Sigmoid colon (tissue), 7 donors: Measurements from ENCODE around the gene SIRT1. TPM values are rescaled to one million over a fixed set of nuclear protein-coding genes. Genes with fewer than 3 reads are reported as not detected.

Experiments
- DNase-seq: peaks from one replicate; pipeline ENCODE4 v3.0.0-alpha.2; 2019
- H3K27ac ChIP-seq, 4 donors: fragments of 200-600 bp; sonication (generic); one replicate each; pipeline ENCODE4 v1.5.1; 2016 to 2019; ENCODE audit warnings: mild to moderate bottlenecking in 1 of 4
- H3K27me3 ChIP-seq, 3 donors: fragments of 200-600 bp; sonication (generic); one replicate each; pipeline ENCODE4 v1.5.1; 2019; ENCODE audit warnings: mild to moderate bottlenecking in 1 of 3
- H3K36me3 ChIP-seq, 4 donors: fragments of 200-600 bp; sonication (generic); one replicate each; pipeline ENCODE4 v1.5.1; 2016 to 2019
- H3K4me1 ChIP-seq, 4 donors: fragments of 200-600 bp; sonication (generic); one replicate each; pipeline ENCODE4 v1.5.1; 2017 to 2019
- H3K4me3 ChIP-seq, 4 donors: fragments of 200-600 bp; sonication (generic); one replicate each; pipeline ENCODE4 v1.5.1; 2017 to 2019; ENCODE audit warnings: mild to moderate bottlenecking in 2 of 4, moderate library complexity in 1 of 4
- H3K9me3 ChIP-seq, 4 donors: fragments of 200-600 bp in 3 of 4; sonication (generic) in 3 of 4; one replicate each; pipeline versions ENCODE4 v1.5.1 to v1.6.1; 2013 to 2019
- EP300 ChIP-seq, 4 donors: sonication (generic); formaldehyde crosslinking; IDR thresholded peaks; one replicate each; pipeline ENCODE4 v1.6.1; 2017; ENCODE audit warnings: antibody characterized with exemption in 4 of 4
- POLR2A ChIP-seq, 2 donors: fragments of 450-650 bp; IDR thresholded peaks; one replicate each; pipeline ENCODE4 v1.6.1; 2016; ENCODE audit warnings: antibody characterized with exemption in 2 of 2, mild to moderate bottlenecking in 2 of 2, moderate library complexity in 2 of 2
- POLR2AphosphoS5 ChIP-seq, 4 donors: sonication (generic); formaldehyde crosslinking; IDR thresholded peaks; one replicate each; pipeline ENCODE4 v1.6.1; 2017; ENCODE audit warnings: antibody characterized with exemption in 4 of 4
- WGBS, 2 donors: extraction: QIAGEN DNeasy Blood & Tissue Kit; methylation state at CpG; one replicate each; pipeline ENCODE4 v1.1.7; 2013; 5-methylcytosine and 5-hydroxymethylcytosine counted together
- intact Hi-C: fragments of 100-400 bp; cut with DNase I; formaldehyde crosslinking; loops from one replicate; pipeline ENCODE4 v1.15.1; 2023
- polyA plus RNA-seq, 3 donors: library from polyadenylated mRNA; stranded (reverse); fragments of 200-250 nt; gene quantifications; one replicate each; pipeline ENCODE4 v1.2.3, GENCODE V29; 2013
- total RNA-seq, 4 donors: library from RNA; depleted of rRNA; stranded (reverse); fragments of >200 nt; gene quantifications; one replicate each; pipeline ENCODE4 v1.1.0, GENCODE V29; 2016
- TF ChIP-seq, protein P1 (sequence below), 4 experiments: fragments of 450-650 bp in 3 of 4; fragments of 200-600 bp in 1 of 4; IDR thresholded peaks; one replicate each; pipeline ENCODE4 v1.5.1; 2016 to 2019; ENCODE audit warnings: antibody characterized with exemption in 4 of 4, mild to moderate bottlenecking in 3 of 4, moderate library complexity in 2 of 4
- donor health status: healthy with polysubstance abuse.
- donor health status: Bipolar disorder and iron deficiency.
- donor health status: healthy.

SIRT1 gene
- total and polyA plus RNA-seq, 7 donors, result 11.1 to 38.2 (median 22.4) TPM

GRCh38 chr10:67914777-67915340, 30.4 kb downstream of the SIRT1 start:
- Histone ChIP-seq H3K27me3 (no peaks in the 10 kb centered on the region), H3K4me3 (no peak overlapping the region), H3K27ac (no peak overlapping the region), H3K9me3 (no peaks in the 10 kb centered on the region), H3K4me1 (no peaks in the 10 kb centered on the region), H3K36me3 (peaks cover 14 to 90% (median 27%) of the 10 kb centered on the region in 4 donors)
- intact Hi-C loops, result no loop called here
- no peak for DNase-seq
- 95 to 97% methylated on average over 8 of the region's 8 CpGs for WGBS, 2 donors
- TF ChIP-seq, protein P1, sequence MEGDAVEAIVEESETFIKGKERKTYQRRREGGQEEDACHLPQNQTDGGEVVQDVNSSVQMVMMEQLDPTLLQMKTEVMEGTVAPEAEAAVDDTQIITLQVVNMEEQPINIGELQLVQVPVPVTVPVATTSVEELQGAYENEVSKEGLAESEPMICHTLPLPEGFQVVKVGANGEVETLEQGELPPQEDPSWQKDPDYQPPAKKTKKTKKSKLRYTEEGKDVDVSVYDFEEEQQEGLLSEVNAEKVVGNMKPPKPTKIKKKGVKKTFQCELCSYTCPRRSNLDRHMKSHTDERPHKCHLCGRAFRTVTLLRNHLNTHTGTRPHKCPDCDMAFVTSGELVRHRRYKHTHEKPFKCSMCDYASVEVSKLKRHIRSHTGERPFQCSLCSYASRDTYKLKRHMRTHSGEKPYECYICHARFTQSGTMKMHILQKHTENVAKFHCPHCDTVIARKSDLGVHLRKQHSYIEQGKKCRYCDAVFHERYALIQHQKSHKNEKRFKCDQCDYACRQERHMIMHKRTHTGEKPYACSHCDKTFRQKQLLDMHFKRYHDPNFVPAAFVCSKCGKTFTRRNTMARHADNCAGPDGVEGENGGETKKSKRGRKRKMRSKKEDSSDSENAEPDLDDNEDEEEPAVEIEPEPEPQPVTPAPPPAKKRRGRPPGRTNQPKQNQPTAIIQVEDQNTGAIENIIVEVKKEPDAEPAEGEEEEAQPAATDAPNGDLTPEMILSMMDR (IDR thresholded peaks at IDR 0.05), result no peak
- no peak for TF ChIP-seq EP300 (IDR thresholded peaks at IDR 0.05)
- no peak for TF ChIP-seq POLR2A (IDR thresholded peaks at IDR 0.05)
- TF ChIP-seq POLR2AphosphoS5 (IDR thresholded peaks at IDR 0.05), result no peak

GRCh38 chr10:67917169-67917568, 32.7 kb downstream of the SIRT1 start:
- 24 to 68% methylated on average over 2 of the region's 2 CpGs for WGBS, 2 donors
- Histone ChIP-seq H3K27me3 (no peaks in the 10 kb centered on the region), H3K9me3 (no peaks in the 10 kb centered on the region), H3K4me1 (no peaks in the 10 kb centered on the region), H3K27ac (no peak overlapping the region), H3K4me3 (no peak overlapping the region), H3K36me3 (peaks cover 8 to 67% (median 20%) of the 10 kb centered on the region in 4 donors)
- DNase-seq, result no peak
- intact Hi-C loops, result no loop called here
- TF ChIP-seq POLR2A (IDR thresholded peaks at IDR 0.05), result no peak
- TF ChIP-seq POLR2AphosphoS5 (IDR thresholded peaks at IDR 0.05), result no peak
- no peak for TF ChIP-seq EP300 (IDR thresholded peaks at IDR 0.05)
- TF ChIP-seq, protein P1 (IDR thresholded peaks at IDR 0.05), result no peak

DNA sequence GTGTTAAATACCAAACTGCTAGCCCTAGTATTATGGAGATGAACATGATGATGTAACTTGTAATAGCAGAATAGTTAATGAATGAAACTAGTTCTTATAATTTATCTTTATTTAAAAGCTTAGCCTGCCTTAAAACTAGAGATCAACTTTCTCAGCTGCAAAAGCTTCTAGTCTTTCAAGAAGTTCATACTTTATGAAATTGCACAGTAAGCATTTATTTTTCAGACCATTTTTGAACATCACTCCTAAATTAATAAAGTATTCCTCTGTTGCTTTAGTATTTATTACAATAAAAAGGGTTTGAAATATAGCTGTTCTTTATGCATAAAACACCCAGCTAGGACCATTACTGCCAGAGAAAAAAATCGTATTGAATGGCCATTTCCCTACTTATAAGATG, 33.2 kb downstream of the SIRT1 start:
- H3K27ac ChIP-seq, result no peak overlapping the region
- 67 to 82% methylated on average over 1 of the region's 1 CpG for WGBS, 2 donors
- no peak overlapping the region for H3K4me3 ChIP-seq
- no peaks in the 10 kb centered on the region for H3K9me3 ChIP-seq
- intact Hi-C loops, result no loop called here
- DNase-seq, result no peak
- H3K36me3 ChIP-seq, result peaks cover 7 to 62% (median 18%) of the 10 kb centered on the region in 4 donors
- no peaks in the 10 kb centered on the region for H3K27me3 ChIP-seq
- H3K4me1 ChIP-seq, result no peaks in the 10 kb centered on the region
- TF ChIP-seq POLR2A (IDR thresholded peaks at IDR 0.05) (no peak), EP300 (IDR thresholded peaks at IDR 0.05) (no peak)

GRCh38 chr10:67921065-67921464, 36.6 kb downstream of the SIRT1 start:
- Histone ChIP-seq H3K36me3 (peaks cover 0 to 46% (median 8%) of the 10 kb centered on the region in 4 donors), H3K27me3 (no peaks in the 10 kb centered on the region), H3K27ac (no peak overlapping the region), H3K9me3 (no peaks in the 10 kb centered on the region), H3K4me3 (no peak overlapping the region), H3K4me1 (peaks cover 0 to 4% (median 0%) of the 10 kb centered on the region in 4 donors)
- 91 to 94% methylated on average over 1 of the region's 1 CpG for WGBS, 2 donors
- no peak for DNase-seq
- intact Hi-C loops, result no loop called here
- TF ChIP-seq POLR2A (IDR thresholded peaks at IDR 0.05), result no peak
- TF ChIP-seq POLR2AphosphoS5 (IDR thresholded peaks at IDR 0.05), result no peak
- TF ChIP-seq EP300 (IDR thresholded peaks at IDR 0.05), result no peak
- TF ChIP-seq, protein P1 (IDR thresholded peaks at IDR 0.05), result no peak

GRCh38 chr10:67923551-67923950, 39.1 kb downstream of the SIRT1 start:
- DNase-seq, result no peak
- H3K36me3 ChIP-seq, result peaks cover 0 to 41% (median 3%) of the 10 kb centered on the region in 4 donors
- no peaks in the 10 kb centered on the region for H3K27me3 ChIP-seq
- no peak overlapping the region for H3K27ac ChIP-seq
- no peaks in the 10 kb centered on the region for H3K9me3 ChIP-seq
- WGBS, 2 donors, result 96 to 98% methylated on average over 5 of the region's 5 CpGs
- no peak overlapping the region for H3K4me3 ChIP-seq
- H3K4me1 ChIP-seq, result peaks cover 0 to 4% (median 0%) of the 10 kb centered on the region in 4 donors
- TF ChIP-seq EP300 (IDR thresholded peaks at IDR 0.05) (no peak), POLR2AphosphoS5 (IDR thresholded peaks at IDR 0.05) (no peak), POLR2A (IDR thresholded peaks at IDR 0.05) (no peak)
- TF ChIP-seq, protein P1 (IDR thresholded peaks at IDR 0.05), result no peak
- intact Hi-C loops, result no loop called here
